ENCODE data around the gene ANKRD11. TPM values are rescaled to one million over a fixed set of nuclear protein-coding genes. Genes with fewer than 3 reads are reported as not detected.

ANKRD11 gene
- total RNA-seq, 2 donors from 2014 or later, result 118 to 159 TPM

GRCh38 chr16:89475144-89475543, 15.2 kb downstream of the ANKRD11 start:
- Mint-ChIP-seq H3K9me3 (no peaks in the 10 kb centered on the region), H3K36me3 (ENCODE audit: low read depth) (peaks cover 10% of the 10 kb centered on the region), H3K4me3 (no peak overlapping the region), H3K27ac (peak overlapping the region; percentile 77), H3K27me3 (ENCODE audit: insufficient read depth) (no peaks in the 10 kb centered on the region), H3K4me1 (peaks cover 63% of the 10 kb centered on the region)
- WGBS, 2 experiments (ENCODE audit: insufficient coverage in 1 of 2, insufficient read length in 1 of 2), result 75 to 100% methylated on average over 1 to 5 of the region's 5 CpGs
- H3K9me3 ChIP-seq (ENCODE audit: control insufficient read depth, low read length), result no peaks in the 10 kb centered on the region
- TF ChIP-seq CTCF (conservative IDR thresholded peaks at IDR 0.05), result no peak
- H3K4me3 ChIP-seq (ENCODE audit: low read length), result peak overlapping the region; percentile 54
- peaks cover 2% of the 10 kb centered on the region for H3K36me3 ChIP-seq (ENCODE audit: control insufficient read depth, insufficient read depth, low read length)
- peaks cover 20% of the 10 kb centered on the region for H3K4me1 ChIP-seq (ENCODE audit: control insufficient read depth, insufficient read depth, low read length)
- no peaks in the 10 kb centered on the region for H3K27me3 ChIP-seq (ENCODE audit: control insufficient read depth, insufficient read depth, low read length, poor library complexity, severe bottlenecking)
- peak overlapping the region; percentile 26 for H3K9ac ChIP-seq (ENCODE audit: extremely low read depth, low read length, poor library complexity, severe bottlenecking)
- DNase-seq, result no peak
- H3K27ac ChIP-seq (ENCODE audit: low read depth, low read length), result no peak overlapping the region

GRCh38 chr16:89473791-89474414, 16.5 kb downstream of the ANKRD11 start:
- Mint-ChIP-seq H3K27ac (peak overlapping the region; percentile 74), H3K27me3 (ENCODE audit: insufficient read depth) (no peaks in the 10 kb centered on the region), H3K9me3 (peaks cover 3% of the 10 kb centered on the region), H3K36me3 (ENCODE audit: low read depth) (peaks cover 16% of the 10 kb centered on the region), H3K4me3 (peak overlapping the region; percentile 34), H3K4me1 (peaks cover 59% of the 10 kb centered on the region)
- Histone ChIP-seq H3K9ac (ENCODE audit: extremely low read depth, low read length, poor library complexity, severe bottlenecking) (no peak overlapping the region), H3K36me3 (ENCODE audit: control insufficient read depth, insufficient read depth, low read length) (peaks cover 5% of the 10 kb centered on the region), H3K4me3 (ENCODE audit: low read length) (peak overlapping the region; percentile 54), H3K4me1 (ENCODE audit: control insufficient read depth, insufficient read depth, low read length) (peaks cover 20% of the 10 kb centered on the region), H3K27ac (ENCODE audit: low read depth, low read length) (no peak overlapping the region), H3K27me3 (ENCODE audit: control insufficient read depth, insufficient read depth, low read length, poor library complexity, severe bottlenecking) (no peaks in the 10 kb centered on the region), H3K9me3 (ENCODE audit: control insufficient read depth, low read length) (no peaks in the 10 kb centered on the region)
- DNase-seq, result peak; percentile 72
- WGBS, 2 experiments (ENCODE audit: insufficient coverage in 1 of 2, insufficient read length in 1 of 2), result 60 to 81% methylated on average over 6 to 9 of the region's 9 CpGs
- TF ChIP-seq CTCF (conservative IDR thresholded peaks at IDR 0.05), result no peak

- H3K4me1 Mint-ChIP-seq, result peaks cover 52% of the 10 kb centered on the region
- 91 to 97% methylated on average over 7 of the region's 7 CpGs for WGBS, 2 experiments (ENCODE audit: insufficient coverage in 1 of 2, insufficient read length in 1 of 2)
- H3K4me3 Mint-ChIP-seq, result peak overlapping the region; percentile 34
- Histone ChIP-seq H3K27me3 (ENCODE audit: control insufficient read depth, insufficient read depth, low read length, poor library complexity, severe bottlenecking) (no peaks in the 10 kb centered on the region), H3K36me3 (ENCODE audit: control insufficient read depth, insufficient read depth, low read length) (peaks cover 5% of the 10 kb centered on the region), H3K9me3 (ENCODE audit: control insufficient read depth, low read length) (no peaks in the 10 kb centered on the region), H3K4me3 (ENCODE audit: low read length) (peak overlapping the region; percentile 37), H3K4me1 (ENCODE audit: control insufficient read depth, insufficient read depth, low read length) (peaks cover 17% of the 10 kb centered on the region), H3K27ac (ENCODE audit: low read depth, low read length) (no peak overlapping the region), H3K9ac (ENCODE audit: extremely low read depth, low read length, poor library complexity, severe bottlenecking) (no peak overlapping the region)
- peaks cover 18% of the 10 kb centered on the region for H3K36me3 Mint-ChIP-seq (ENCODE audit: low read depth)
- no peak overlapping the region for H3K27ac Mint-ChIP-seq
- peaks cover 3% of the 10 kb centered on the region for H3K9me3 Mint-ChIP-seq
- no peak for TF ChIP-seq CTCF (conservative IDR thresholded peaks at IDR 0.05)
- DNase-seq, result no peak
- no peaks in the 10 kb centered on the region for H3K27me3 Mint-ChIP-seq (ENCODE audit: insufficient read depth)
Observed at GRCh38 chr16:89473136-89473712, 17.1 kb downstream of the ANKRD11 start.

Data from endodermal cell (in vitro differentiated cells).